ENCODE measurements around the gene FUZ. TPM values are rescaled to one million over a fixed set of nuclear protein-coding genes. Genes with fewer than 3 reads are reported as not detected.

Gene FUZ, protein sequence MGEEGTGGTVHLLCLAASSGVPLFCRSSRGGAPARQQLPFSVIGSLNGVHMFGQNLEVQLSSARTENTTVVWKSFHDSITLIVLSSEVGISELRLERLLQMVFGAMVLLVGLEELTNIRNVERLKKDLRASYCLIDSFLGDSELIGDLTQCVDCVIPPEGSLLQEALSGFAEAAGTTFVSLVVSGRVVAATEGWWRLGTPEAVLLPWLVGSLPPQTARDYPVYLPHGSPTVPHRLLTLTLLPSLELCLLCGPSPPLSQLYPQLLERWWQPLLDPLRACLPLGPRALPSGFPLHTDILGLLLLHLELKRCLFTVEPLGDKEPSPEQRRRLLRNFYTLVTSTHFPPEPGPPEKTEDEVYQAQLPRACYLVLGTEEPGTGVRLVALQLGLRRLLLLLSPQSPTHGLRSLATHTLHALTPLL
- total RNA-seq: 8.3 TPM

DNA sequence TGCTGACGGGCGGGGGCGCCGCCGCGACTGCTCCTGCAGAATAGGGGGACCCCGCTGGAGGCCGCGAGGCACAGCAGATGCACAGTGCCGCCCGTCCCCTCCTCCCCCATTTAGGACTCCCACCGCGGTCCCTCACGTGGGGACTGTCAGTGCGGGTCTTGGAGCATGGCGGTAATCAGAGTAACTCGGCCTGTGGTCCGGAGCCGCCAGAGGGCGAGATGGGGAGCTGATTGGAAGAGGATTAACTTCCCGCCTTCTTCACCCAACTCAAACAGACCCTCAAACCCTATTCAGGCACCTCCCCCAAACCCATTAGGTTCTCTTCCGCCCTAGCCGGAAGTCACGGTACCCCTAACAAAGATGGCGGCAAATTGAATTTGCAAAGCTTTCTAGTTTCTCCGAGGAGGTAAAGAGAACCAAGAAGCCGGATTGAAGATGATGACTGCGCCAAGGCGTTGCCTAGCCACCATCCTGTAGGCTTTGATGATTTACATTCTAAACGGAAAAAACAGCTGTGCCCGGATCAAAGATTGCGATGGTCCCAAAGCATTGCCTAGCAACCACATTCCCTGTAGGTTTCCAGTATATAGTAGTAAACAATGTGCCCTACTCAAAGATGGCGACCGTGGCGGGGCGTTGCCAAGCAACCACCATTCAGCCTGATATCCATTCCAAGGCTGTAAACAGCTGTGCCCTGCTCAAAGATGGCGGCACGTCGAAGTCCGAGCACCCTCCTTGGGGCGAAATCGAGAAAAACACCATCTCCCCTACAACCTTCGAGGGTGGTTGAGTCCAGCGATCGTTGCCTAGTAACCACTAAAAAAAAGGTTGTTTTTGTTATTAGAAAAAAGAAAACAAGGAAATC lies at the start of gene FUZ:
Gene FUZ (minus strand): TSS at position 296 of the 865 bp plus-strand sequence. CDS start 186 bp downstream, at position 110.
- ATAC-seq: peak; percentile 78

DNA sequence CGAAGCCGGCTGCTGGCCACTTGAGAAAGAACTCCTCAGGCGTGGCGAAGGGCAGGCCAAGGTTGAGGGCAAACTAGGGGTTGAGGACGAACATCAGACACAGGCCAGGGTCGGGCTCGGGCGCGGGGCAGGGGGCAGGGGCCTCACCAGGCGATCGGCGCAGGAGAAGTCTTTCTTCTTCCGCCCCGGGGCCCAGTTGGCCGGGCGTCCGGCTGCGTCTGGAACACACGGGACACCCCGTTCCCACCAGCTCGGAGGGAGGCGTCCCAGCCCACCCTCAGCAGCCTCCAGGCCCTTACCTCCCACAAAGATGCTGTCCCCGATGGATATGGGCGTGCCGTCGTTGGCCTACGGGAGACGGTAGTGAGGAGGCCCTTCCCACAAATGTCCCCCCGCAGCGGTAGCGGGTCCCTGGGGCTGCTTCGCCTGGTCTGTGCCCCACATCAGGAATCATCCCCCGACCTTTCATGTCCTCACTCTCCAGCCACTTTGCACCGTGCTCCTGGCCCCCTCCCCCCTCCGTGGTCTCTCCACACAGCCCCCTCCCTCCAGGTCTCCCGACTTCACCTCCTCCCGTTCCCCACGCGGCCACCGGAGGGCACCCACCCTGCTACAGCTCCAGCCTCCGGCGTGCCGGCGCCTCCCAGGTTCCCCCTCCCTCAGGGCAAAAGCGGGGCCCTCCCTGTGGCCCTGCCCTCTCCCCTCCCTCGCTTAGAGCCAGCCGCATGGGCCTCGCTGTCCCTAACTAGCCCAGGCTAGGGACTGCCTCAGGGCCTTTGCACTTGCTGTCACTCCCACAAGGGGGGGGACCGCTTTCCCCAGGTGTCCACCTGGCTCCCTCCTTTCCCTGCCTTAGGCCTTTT lies 49.5 kb upstream of the FUZ start:
- no peak for ATAC-seq

DNA sequence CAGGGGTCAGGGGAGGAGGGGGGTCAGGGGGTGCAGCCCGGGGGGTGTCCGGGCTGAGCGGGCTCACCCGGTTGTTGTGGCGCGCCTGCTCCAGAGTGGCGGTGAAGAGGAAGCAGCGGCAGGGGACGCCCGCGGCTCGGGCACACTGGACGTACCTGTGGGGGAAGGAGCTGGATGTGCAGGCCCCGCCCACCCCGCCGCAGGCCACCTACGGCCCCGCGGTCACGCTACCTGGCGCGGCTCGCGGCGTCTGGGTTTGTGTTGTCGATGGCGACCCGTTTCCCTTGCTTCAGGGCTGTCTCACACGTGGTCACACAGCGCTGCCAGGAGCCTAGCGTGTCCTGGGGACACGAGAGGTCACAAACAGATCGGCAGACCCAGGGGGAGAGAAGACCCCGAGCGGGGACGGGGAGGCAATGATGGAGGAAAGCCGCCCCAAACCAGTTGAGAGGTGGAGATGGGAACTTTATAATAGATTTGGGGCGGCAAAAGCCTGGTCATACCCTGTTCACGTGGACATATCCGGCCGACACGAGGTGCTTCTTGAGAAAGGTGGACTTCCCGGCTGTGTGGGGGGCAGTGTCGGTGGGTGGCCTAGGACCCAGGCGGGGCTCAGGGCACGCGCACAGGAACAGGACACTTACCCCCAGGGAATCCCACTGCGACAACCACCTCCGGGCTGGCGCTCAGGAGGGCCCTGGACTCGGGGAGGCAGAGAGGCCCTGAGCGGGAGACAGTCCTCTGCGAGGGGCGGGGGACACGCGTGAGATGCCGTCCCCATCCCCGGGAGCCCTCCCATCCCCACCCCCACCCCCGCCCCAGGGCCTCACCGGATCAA lies 48.7 kb upstream of the FUZ start:
- ATAC-seq: no peak

- ATAC-seq: peak; percentile 26
These were observed 48.0 kb upstream of the FUZ start for GRCh38 chr19:49861107-49861506.

- ATAC-seq: no peak
These were observed 47.4 kb upstream of the FUZ start for GRCh38 chr19:49860336-49861102.

GRCh38 chr19:49859682-49860335 lies 46.7 kb upstream of the FUZ start:
- ATAC-seq: no peak

GRCh38 chr19:49858088-49858985 lies 45.2 kb upstream of the FUZ start:
- ATAC-seq: no peak

DNA sequence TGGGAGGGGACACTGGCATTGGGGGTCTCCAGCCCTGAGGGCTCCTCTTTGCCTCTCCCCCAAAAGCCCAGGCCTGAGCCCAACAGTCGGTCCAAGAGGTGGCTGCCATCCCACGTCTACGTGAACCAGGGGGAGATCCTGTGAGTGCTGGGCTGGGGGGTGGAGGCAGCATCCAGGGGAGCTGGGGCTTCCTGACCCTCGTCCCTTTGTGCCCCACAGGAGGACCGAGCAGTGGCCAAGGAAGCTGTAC lies 44.7 kb upstream of the FUZ start:
- no peak for ATAC-seq

DNA sequence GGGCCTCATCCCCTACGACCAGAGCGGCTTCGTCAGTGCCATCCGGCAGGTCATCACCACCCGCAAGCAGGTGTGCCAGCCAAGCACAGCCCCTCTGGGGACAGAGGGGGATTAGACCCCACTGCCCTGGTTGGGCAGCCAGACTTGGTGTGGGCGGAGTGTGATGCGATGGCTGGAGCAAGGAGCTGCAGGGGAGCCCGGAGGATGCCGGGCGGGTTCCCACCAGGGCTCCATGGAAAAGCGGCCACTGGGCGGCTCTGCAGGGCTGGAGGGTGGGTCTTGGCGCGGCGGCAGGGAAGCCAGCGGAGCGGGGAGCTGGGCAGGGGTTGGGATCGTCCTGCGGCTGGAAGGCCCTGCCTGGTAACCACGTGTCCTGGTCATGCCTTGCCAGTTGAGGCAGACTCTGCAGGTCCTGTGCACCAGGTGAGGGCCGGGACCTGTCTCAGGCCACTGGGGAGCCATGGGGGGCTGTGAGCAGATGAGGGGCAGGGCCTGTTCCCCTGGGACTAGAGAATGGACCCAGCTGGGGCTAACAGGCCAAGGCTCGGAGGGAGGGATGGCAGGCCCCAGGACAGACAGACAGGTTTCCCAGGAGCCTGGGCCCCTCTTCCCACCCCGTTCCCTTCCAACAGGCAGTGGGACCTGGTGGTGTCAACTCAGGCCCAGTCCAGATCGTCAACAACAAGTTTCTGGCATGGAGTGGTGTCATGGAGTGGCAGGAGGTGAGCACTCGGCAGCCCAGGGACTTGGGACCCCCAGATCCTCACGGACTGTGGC lies 44.2 kb upstream of the FUZ start:
- peak; percentile 0 for ATAC-seq

DNA sequence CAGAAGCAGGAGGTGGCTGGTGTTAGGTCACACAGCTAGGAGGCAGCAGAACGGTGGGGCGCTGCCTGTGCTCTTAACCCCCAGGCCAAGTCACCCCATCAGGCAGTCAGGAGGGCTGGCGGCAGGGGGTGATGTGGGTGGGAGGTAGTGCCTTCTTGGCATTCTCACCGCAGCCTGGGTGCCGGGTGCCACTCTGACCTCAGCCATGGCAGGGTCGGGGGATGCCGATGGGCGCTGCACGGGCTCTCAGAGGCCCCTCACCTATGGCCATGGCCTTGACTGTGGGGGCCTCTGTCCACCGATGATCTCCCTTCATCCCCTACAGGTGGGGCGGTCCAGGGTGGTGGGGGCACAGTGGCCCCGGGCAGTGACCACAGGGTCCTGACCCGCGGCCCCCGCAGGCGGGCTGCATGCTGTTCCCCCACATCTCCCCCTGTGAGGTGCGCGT lies 43.5 kb upstream of the FUZ start:
- ATAC-seq: peak; percentile 2

DNA sequence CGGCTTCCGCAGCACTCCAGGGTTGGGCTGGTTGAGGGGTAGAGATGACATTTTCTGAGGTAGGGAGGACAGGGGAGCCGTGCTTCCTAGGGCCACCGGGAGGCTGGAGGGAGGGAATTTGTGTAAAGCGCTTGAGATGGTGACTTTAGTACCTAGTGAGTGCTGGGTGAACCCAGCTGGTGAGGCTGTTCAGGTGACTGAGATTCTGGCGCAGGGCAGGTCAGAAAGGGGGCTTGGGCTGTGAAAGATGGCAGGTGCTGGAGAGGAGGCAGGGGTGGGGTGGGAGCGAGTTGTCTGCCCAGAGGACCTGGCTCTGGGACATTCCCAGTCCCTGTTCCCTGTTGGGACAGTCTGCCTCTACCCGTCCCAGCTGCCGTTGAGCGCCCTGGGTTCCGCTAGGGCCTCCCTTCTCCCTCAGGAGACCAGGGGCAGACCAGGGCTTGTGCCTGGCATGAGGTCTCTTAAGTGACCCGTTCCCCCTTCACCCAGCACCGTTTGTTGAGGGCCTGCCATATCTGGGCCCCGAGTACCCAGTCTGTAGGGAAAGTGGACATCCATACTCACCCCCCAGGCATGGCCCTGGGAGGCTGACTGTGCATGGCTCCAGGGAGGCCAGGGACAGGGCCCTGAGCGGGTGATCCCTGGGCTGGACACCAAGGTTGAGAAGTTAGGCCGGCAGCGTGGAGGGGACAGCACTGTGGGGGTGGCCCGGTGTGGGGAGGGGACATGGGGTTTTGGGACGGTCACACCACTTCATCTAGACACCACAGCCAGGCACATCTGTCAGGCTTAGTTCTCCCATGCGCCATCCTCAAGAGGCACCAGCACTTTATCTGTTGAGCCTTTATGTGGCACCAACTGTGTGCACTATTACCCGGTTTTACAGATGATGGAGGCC lies 42.8 kb upstream of the FUZ start:
- no peak for ATAC-seq

GRCh38 chr19:49855277-49855675 lies 42.2 kb upstream of the FUZ start:
- no peak for ATAC-seq

DNA sequence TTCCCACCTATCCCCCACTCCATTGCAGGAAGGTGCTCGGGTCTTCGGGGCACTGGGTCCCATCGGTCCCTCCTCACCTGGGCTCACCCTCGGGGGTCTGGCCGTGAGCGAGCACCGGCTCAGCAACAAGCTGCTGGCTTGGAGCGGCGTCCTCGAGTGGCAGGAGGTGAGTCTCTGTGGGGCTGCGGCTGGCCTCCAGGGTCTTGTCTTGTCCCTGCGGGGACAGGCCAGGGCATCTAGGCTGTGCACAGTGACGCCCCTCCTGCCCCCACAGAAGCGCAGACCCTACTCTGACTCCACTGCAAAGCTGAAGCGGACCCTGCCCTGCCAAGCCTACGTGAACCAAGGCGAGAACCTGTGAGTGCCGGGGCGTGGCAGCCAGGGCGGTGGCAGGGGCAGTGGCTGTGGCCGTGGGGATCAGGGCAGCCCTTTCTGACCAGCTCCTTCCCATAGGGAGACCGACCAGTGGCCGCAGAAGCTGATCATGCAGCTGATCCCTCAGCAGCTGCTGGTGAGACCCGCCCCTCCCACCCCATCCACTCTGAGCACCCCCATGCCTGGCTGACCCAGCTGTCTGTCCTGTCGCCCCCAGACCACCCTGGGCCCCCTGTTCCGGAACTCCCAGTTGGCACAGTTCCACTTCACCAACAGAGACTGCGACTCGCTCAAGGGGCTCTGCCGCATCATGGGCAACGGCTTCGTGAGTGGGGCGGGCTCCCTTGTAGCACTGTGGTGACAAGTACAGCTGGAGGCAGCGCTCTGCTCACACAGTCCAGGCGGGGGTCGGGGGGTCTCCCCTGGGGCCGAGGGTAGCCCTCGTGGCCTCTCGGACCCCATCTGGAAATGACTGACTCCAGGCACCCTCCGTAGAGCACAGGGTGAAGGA lies 41.5 kb upstream of the FUZ start:
- no peak for ATAC-seq

DNA sequence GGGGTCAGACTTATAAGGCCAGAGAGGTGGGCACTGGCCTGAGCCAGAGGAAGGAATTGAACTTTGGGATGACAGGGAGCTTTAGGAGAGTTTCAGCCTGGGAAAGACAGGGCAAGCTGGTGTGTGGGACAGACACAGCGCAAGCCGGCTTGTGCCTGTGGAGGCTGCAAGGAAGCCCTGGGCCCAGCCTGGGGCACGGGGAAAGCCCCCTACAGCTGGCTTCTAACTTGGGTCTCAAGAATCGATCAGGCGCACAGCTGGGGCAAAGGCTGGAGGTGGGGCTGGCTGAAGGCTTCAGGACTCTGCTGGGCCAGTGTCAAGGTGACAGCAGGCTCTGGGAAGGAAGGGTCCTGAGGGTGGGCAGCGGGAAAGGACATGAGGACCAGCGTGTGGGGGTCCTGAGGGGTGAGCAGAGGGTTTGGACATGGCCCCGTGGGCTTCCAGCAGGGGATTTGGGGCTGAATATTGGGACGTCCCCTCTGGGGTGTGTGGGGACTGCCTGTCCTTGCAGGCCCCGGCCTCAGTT lies 40.8 kb upstream of the FUZ start:
- no peak for ATAC-seq

DNA sequence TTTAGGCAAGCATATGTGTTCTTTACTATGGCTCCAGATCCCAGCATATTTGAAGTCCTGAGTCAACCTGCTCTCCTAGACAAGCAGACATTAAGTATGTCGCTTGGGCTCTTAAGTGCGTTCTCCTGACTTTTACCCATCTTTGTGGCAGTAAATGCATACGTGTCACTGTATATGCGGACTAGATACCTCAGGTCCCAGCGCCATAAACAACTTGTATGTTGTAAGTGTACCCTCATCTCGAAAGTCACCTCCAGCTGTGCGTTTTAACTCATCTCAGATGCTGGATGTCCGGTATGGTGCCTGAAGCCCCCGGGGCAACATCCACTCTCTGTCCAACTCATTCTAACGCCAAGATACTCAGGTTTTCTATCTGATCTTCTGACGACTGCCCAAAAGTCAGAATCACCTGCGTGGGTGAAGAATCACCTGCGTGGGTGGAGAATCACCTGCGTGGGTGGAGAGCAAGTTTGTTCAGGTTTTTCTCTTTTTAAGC lies 39.6 kb upstream of the FUZ start:
- no peak for ATAC-seq
